Panc1 (cell line): Measurements from ENCODE around the gene THRB. TPM values are rescaled to one million over a fixed set of nuclear protein-coding genes. Genes with fewer than 3 reads are reported as not detected.

ENCODE experiments used
- ATAC-seq: fragments of 200-7000 bp; cut with Tn5 transposase; 2 replicates; pipeline ENCODE4 v1.9.1; 2020; ENCODE audit warnings: mild to moderate bottlenecking, moderate library complexity
- BruUV-seq: library from RNA; stranded (reverse); fragments of 400-500 nt; replicated peaks from 2 replicates; lab custom pipeline; 2021; lab: Mats Ljungman, UMichigan
- CTCF ChIA-PET: fragments of 300-600 bp; sonication (Branson Sonifier 250); formaldehyde crosslinking; loops from one replicate; lab custom pipeline; 2022; ENCODE audit warnings: antibody characterized with exemption; lab: Charles Lee
- POLR2A ChIA-PET: fragments of 300-600 bp; sonication (Branson Sonifier 250); formaldehyde crosslinking; loops from one replicate; lab custom pipeline; 2022; ENCODE audit warnings: antibody characterized with exemption; lab: Charles Lee
- DNase-seq: peaks from one replicate; pipeline ENCODE4 v3.0.0-alpha.2; 2010; ENCODE audit warnings: low read depth, low spot score
- H3K27ac ChIP-seq: 2 replicates; pipeline ENCODE4 v1.5.1; 2011; ENCODE audit warnings: mild to moderate bottlenecking, low read length, inconsistent platforms
- H3K27me3 ChIP-seq: fragments of 200-500 bp; sonication (Bioruptor generic); 2 replicates; pipeline ENCODE4 v1.6.0; 2014; ENCODE audit warnings: low read length, inconsistent platforms; ENCODE audit not compliant: control insufficient read depth, insufficient read depth
- H3K36me3 ChIP-seq: fragments of 200-500 bp; sonication (Bioruptor generic); 2 replicates; pipeline ENCODE4 v1.5.1; 2014; ENCODE audit warnings: inconsistent platforms, mild to moderate bottlenecking, low read length, moderate library complexity; ENCODE audit not compliant: control insufficient read depth, insufficient read depth
- H3K4me1 ChIP-seq: 2 replicates; pipeline ENCODE4 v1.5.1; 2011; ENCODE audit warnings: inconsistent platforms, mild to moderate bottlenecking, low read length, moderate library complexity; ENCODE audit not compliant: control insufficient read depth, insufficient read depth
- H3K4me3 ChIP-seq, 2 experiments: 2 replicates each; pipeline ENCODE4 v1.5.1; 2011 to 2012; ENCODE audit warnings: low read depth in 2 of 2, low read length in 2 of 2, mild to moderate bottlenecking in 2 of 2, inconsistent platforms in 1 of 2, moderate library complexity in 1 of 2
- H3K9me3 ChIP-seq: fragments of 200-500 bp; sonication (Bioruptor generic); 2 replicates; pipeline ENCODE4 v1.5.1; 2014; ENCODE audit warnings: low read depth, mild to moderate bottlenecking, inconsistent platforms, low read length, moderate library complexity; ENCODE audit not compliant: control insufficient read depth, insufficient read depth
- POLR2AphosphoS5 ChIP-seq: IDR thresholded peaks from 2 replicates; pipeline ENCODE4 v1.6.1; 2012; ENCODE audit warnings: mild to moderate bottlenecking, low read depth, low read length, moderate library complexity
- SIN3A ChIP-seq: IDR thresholded peaks from 2 replicates; pipeline ENCODE4 v1.6.1; 2012; ENCODE audit warnings: low read depth, mild to moderate bottlenecking, low read length, moderate library complexity, borderline replicate concordance; ENCODE audit not compliant: insufficient read depth
- TCF7L2 ChIP-seq: IDR thresholded peaks from 2 replicates; pipeline ENCODE4 v1.6.1; 2011; ENCODE audit warnings: mild to moderate bottlenecking, low read depth, low read length, inconsistent platforms
- in situ Hi-C: cut with HindIII; loops from 2 replicates; pipeline ENCODE4 v1.10.0; 2016; ENCODE audit warnings: low sequenced_read_pairs, low pct_unique_long_range_greater_than_20kb
- intact Hi-C: fragments of 100-400 bp; cut with micrococcal nuclease; formaldehyde crosslinking; loops from one replicate; pipeline ENCODE4 v1.10.0; 2022; ENCODE audit not compliant: unreplicated experiment
- total RNA-seq: library from RNA; stranded (reverse); gene quantifications from one replicate; pipeline ENCODE4 v1.2.1, GENCODE V29; 2021; ENCODE audit not compliant: unreplicated experiment
- TF ChIP-seq, protein P1 (sequence below): fragments of 450-650 bp; IDR thresholded peaks from 2 replicates; pipeline ENCODE4 v1.5.1; 2017; ENCODE audit warnings: mild to moderate bottlenecking
- TF ChIP-seq, protein P2 (sequence below), 2 experiments: IDR thresholded peaks; 2 replicates each; pipeline ENCODE4 v1.6.1; 2011 to 2012; ENCODE audit warnings: low read depth in 2 of 2, control low read depth in 1 of 2, low read length in 1 of 2, mild to moderate bottlenecking in 1 of 2, moderate library complexity in 1 of 2; ENCODE audit not compliant: insufficient read depth in 1 of 2

Gene THRB
- total RNA-seq, 1 experiment from 2014 or later, result 3.9 TPM

DNA sequence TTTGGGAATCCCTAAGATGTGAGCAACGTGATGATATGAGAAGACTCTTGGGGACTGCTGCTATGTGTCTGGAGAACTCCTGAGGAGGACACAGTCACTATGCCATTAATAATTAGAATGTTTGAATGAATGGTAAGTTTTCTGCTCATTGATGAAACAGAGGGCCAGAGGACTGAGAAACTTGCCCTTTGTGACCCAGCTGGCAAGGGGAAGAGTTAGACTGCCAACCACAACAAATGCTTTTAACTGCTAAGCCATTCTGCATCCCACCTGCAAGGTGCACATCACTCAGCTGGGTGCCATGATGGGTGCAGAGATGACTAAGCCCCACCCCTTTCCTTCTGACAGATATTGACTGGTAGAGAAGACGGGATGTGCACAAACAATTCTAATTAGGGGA lies 249.6 kb downstream of the THRB start:
- no peaks in the 10 kb centered on the region for H3K36me3 ChIP-seq
- intact Hi-C loops (no loop called here), in situ Hi-C loops (no loop called here)
- ChIA-PET POLR2A (no interaction called here), CTCF (interaction anchor here (0.6 kb wide), 1 partner anchor 246 kb away, joined by 9 read pairs; no protein-coding TSS in a partner anchor)
- H3K4me1 ChIP-seq, result no peaks in the 10 kb centered on the region
- no peak overlapping the region for H3K4me3 ChIP-seq
- TF ChIP-seq, protein P1, sequence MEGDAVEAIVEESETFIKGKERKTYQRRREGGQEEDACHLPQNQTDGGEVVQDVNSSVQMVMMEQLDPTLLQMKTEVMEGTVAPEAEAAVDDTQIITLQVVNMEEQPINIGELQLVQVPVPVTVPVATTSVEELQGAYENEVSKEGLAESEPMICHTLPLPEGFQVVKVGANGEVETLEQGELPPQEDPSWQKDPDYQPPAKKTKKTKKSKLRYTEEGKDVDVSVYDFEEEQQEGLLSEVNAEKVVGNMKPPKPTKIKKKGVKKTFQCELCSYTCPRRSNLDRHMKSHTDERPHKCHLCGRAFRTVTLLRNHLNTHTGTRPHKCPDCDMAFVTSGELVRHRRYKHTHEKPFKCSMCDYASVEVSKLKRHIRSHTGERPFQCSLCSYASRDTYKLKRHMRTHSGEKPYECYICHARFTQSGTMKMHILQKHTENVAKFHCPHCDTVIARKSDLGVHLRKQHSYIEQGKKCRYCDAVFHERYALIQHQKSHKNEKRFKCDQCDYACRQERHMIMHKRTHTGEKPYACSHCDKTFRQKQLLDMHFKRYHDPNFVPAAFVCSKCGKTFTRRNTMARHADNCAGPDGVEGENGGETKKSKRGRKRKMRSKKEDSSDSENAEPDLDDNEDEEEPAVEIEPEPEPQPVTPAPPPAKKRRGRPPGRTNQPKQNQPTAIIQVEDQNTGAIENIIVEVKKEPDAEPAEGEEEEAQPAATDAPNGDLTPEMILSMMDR, result no peak
- TF ChIP-seq TCF7L2 (no peak), SIN3A (no peak), POLR2AphosphoS5 (no peak)
- TF ChIP-seq, protein P2, sequence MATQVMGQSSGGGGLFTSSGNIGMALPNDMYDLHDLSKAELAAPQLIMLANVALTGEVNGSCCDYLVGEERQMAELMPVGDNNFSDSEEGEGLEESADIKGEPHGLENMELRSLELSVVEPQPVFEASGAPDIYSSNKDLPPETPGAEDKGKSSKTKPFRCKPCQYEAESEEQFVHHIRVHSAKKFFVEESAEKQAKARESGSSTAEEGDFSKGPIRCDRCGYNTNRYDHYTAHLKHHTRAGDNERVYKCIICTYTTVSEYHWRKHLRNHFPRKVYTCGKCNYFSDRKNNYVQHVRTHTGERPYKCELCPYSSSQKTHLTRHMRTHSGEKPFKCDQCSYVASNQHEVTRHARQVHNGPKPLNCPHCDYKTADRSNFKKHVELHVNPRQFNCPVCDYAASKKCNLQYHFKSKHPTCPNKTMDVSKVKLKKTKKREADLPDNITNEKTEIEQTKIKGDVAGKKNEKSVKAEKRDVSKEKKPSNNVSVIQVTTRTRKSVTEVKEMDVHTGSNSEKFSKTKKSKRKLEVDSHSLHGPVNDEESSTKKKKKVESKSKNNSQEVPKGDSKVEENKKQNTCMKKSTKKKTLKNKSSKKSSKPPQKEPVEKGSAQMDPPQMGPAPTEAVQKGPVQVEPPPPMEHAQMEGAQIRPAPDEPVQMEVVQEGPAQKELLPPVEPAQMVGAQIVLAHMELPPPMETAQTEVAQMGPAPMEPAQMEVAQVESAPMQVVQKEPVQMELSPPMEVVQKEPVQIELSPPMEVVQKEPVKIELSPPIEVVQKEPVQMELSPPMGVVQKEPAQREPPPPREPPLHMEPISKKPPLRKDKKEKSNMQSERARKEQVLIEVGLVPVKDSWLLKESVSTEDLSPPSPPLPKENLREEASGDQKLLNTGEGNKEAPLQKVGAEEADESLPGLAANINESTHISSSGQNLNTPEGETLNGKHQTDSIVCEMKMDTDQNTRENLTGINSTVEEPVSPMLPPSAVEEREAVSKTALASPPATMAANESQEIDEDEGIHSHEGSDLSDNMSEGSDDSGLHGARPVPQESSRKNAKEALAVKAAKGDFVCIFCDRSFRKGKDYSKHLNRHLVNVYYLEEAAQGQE (IDR thresholded peaks at IDR 0.05; ENCODE audit: insufficient read depth in 1 of 2, low read depth in 2 of 2, low read length in 1 of 2), result no peak
- H3K27me3 ChIP-seq, result no peaks in the 10 kb centered on the region
- H3K9me3 ChIP-seq, result no peaks in the 10 kb centered on the region
- DNase-seq (no peak), ATAC-seq (no peak)
- BruUV-seq, result no TSS peak
- no peak overlapping the region for H3K27ac ChIP-seq

DNA sequence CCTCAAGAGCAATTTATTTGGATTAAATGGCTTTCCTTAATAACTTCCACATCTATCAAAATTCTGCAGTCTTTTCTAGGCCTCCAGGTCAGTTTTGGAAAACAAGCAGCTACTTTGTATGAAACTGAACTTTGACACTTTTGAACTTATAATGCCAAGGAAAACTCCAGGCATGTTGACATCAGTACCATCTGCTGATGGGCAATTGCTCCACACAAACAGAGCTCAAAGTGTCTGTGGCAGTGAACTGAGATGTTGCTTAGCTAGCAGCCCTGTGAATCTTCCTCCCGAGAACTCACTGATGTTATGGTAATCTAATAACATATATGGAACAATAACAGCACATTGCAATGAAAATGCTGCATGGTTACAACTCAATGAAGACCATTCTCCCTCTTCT lies 250.2 kb downstream of the THRB start:
- no peak for DNase-seq
- in situ Hi-C loops (no loop called here), intact Hi-C loops (no loop called here)
- Histone ChIP-seq H3K4me1 (no peaks in the 10 kb centered on the region), H3K36me3 (no peaks in the 10 kb centered on the region), H3K27me3 (no peaks in the 10 kb centered on the region), H3K9me3 (no peaks in the 10 kb centered on the region), H3K4me3 (no peak overlapping the region), H3K27ac (no peak overlapping the region)
- ATAC-seq, result no peak
- TF ChIP-seq, protein P1, result no peak
- TF ChIP-seq POLR2AphosphoS5 (no peak), SIN3A (no peak), TCF7L2 (no peak)
- TF ChIP-seq, protein P2 (IDR thresholded peaks at IDR 0.05; ENCODE audit: insufficient read depth in 1 of 2, low read depth in 2 of 2, low read length in 1 of 2), result no peak
- BruUV-seq, result no TSS peak
- POLR2A ChIA-PET, result no interaction called here
- CTCF ChIA-PET, result no interaction called here
